Stimulated activated CD4-positive, alpha-beta T cell treated with anti-CD3 and anti-CD28 coated beads, Interleukin-12 subunit alpha, Interleukin-12 subunit beta, amount 100 ng/mL, for 4 hours (primary cell): ENCODE measurements around the gene COL6A2.
"Not testable (repeated sequence)": the region's sequence is repeated elsewhere in the genome, so short reads cannot be mapped to it uniquely, and the experiment has no call there.

Source experiments
- DNase-seq: peaks from one replicate; pipeline ENCODE4 v3.0.0-alpha.2; 2020

COL6A2 gene

DNA sequence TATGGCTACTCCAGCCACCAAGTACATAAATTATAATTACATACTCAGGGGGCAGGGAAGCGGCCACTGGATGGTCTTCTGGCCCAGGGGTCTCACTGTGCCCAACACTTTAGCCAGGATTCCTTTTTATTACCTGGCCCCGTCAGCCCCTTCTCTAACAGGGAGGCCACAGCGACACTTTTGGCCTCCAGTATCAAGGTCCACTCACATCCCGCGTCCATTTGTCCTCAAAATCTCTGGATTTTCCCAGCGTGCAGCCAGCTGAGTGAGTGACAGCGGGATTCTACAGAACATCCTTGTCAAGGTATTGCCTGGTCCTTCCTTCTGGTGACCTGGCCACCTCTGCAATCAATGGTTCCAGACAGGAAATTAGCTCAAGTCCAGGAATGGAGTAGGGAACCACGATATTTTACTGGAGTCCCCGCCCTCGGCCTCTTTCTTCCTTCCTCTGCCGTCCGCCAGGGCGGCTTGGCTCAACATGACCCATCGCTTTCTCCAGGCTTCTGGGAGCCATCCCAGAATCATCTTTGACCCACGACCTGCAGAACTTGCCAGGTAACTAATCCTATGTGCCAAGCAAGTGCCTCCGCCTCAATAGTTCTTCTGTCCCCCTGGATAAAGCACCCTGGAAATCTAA is 2.7 kb upstream of the COL6A2 start:
- no peak for DNase-seq

DNA sequence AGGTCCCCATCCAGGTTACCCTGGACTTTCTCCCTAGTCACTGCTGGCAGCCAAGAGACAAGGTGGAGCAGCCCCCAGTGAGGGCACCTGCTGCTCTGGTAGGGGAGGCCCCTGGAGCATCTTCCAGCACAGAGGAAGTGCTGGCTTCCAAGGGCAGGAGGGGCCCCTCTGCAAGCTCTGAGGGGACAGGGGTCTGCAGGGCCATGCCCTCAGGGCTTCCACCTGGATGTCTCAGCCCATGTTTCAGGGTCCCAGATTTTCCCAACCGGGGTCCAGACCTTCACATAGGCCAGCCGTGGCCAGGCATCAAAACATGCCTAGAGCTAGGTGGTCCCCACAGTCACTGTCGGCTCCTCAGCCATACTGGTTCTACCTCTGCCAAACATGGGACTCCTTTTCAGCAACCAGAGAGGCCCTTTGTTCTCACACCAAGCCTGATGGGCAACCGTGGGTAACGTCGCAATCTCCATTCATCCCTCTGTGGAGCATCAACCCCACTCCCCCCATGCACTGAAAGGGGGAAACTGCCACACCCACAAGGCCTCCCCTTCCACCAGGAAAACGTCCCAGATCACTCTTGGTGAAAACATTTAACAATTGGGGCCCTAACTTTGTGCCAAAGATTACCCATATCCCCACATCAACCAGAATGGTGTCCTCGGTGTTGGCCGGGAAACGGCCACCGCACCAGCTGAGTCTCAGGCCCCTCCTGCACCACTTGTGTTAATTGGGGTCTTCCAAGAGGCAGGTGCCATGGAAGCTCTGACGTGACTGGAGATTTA is 1.9 kb upstream of the COL6A2 start:
- no peak for DNase-seq

DNA sequence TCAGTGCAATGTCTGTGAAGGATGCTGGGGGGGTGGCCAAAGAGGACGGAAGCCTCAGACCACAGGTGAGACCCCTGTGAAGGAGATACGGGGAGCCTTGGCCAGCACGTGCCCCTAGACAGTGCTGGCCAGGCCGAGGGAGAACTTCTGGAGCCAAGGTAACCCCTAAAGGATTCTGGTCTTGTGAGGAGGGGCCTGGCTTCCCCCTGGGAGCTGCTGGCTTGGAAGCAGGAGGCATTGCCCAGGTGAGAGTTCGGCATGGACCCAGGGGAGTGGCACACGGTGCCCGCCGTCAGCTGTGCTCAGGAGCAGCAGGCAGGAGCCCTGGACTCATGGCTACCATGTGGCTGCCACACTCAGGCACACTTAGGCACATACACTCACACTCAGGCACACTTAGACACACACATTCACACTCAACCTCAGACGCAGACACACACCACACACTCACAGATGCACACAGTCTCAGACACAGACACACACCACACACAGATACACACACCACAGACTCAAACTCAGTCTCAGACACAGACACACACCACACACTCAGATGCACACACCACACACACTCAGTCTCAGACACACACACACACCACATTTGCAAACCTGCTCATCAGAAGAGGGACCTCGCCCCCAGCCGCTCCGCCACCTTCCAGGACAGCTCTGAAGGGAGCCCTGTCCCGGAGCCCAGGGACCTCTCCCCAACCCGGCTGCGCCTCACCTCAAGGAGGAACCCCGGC is 1.1 kb upstream of the COL6A2 start:
- DNase-seq, result no peak

DNA sequence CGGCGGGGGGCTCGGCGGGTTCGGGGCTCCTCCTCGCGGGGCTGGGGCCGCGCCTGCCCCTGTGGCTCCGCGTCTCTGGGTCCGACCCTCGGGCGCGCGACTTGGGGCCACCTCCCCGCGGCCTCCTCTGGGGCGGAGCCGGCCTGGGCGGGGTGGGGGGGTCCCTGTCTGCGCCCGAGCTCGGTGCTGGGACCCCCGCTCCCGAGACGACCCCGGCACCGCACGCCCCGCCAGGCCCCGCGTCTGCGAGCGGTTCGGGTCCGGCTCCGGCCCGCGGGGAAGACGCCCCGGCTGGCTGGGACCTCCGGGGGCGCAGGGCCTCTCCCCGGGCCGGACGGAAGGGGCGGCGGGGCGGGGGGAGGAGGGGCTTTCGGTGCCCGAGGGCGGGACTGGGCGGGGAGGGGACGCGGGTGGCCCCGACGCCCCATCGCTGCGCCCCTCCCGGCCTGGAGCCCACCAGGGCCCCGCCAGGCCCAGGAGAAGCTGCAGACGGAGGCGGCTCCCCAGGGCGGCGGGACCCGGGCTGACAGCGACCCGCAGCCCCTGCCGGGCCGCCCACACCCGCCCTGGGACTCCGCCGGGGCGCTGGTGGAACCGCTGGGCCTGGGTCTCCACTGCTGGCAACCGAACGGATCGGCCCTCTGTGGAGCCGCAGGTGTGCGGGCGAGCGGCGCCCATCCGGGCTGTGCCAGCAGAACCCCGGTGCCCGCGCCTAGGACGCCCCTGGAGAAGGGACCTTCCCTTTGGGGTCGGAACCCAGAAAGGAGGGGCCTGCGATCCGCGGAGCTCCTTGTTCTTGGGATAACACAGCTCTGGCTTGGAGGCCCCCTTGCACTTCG is 610 bp downstream of the COL6A2 start:
- no peak for DNase-seq

DNA sequence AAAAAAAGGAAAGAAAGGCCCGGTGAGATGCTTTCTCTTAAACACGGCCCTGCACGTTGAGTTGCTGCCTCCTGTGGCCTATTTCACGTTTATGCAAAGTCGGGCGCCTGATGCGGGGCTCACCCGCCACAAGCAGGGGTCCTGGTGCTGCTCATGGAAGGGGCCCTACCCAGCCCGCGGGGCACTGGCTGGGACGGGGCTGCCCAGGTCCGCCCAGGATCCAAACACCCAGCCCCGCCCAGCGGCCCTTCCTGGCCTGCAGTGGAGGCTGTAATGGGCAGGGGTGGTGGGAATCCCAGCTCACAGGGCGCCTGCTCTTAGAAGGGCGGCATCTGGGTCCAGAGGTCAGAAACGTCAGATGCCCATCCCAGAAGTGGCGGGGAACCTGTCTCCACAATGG is 1.6 kb downstream of the COL6A2 start:
- DNase-seq, result no peak

DNA sequence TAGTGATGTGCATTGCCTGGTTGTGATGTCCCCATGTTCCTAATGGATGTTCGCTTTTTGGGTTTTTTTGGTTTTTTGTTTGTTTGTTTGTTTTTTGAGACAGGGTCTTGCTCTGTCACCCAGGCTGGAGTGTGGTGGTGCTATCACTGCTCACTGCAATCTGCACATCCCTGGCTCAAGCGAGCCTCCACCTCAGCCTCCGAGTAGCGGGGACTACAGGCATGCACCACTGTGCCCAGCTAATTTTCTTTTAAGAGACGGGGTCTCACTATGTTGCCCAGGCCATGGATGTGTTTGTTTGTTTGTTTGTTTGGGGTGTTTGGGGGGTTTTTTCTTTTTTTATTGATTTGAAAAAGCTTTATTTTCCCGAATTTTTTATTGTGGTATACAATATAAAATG is 2.1 kb downstream of the COL6A2 start:
- DNase-seq, result no peak

DNA sequence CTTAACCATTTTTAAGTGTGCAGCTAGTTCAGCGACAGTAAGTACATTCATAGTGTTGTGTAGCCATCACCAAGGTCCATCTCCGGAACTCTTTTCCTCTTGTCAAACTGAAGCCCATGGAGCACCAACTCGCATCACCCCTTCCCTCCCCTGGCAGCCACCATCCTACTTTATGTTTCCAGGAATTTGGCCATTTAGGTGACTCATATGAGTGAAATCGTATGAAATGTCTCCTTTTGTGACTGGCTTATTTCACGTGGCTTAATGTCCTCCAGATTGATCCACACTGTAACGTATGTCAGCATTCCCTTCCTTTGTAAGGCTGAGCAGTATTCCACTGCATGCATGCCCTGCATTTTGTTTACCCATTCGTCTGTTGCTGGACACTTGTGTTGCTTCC is 2.5 kb downstream of the COL6A2 start:
- DNase-seq, result no peak

DNA sequence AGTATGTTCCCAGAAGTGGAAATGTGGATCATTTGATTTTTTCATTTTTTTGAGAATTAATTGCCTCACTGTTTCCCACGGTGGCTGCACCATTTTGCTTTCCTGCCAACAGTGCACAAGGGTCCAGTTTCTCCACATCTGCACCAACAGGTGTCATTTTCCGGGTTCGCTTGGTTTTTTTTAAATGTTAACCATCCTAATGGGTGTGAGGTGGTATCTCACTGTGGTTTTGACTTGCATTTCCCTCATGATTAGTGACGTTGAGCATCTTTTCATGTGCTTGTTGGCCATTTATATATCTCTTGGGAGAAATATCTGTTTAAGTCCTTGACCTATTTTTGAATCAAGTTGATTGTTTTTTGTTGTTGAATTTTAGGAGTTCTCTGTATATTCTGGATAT is 3.0 kb downstream of the COL6A2 start:
- no peak for DNase-seq

DNA sequence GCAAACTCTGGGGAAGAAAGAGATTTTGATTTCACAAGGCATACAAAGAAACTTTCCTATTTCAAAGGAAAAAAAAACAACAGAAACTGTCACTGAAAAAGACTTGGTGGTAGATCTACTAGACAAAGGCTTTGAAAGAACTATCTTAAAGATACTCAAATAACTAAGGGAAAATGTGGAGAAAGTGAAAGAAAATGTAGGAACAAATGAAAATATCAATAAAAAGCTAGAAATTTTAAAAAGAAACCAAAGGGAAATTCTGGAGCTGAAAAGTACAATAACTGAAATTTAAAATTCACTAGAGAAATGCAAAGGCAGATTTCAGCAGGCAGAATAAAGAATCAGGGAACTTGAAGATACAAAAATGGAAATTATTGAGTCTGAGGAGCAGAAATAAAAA is 6.2 kb downstream of the COL6A2 start:
- no peak for DNase-seq

DNA sequence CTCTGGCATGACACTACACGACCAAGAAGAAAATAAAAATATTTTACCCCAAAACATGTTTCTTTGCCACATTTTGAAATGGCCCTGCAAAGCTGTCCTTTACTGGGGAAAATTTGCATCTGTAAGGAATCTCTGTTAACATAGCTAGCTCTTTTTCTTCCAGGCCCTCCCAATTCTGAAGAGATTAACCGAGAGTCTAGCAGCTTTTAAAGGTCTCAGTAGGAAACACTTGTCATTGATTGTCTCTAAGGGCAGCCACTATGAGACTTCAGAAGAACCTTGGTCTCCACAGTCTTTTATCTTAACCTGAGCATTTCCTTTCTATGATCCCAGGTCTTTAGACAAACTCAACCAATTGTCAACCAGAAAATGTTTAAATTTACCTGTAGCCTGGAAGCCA is 9.5 kb downstream of the COL6A2 start:
- DNase-seq, result not testable (repeated sequence)

DNA sequence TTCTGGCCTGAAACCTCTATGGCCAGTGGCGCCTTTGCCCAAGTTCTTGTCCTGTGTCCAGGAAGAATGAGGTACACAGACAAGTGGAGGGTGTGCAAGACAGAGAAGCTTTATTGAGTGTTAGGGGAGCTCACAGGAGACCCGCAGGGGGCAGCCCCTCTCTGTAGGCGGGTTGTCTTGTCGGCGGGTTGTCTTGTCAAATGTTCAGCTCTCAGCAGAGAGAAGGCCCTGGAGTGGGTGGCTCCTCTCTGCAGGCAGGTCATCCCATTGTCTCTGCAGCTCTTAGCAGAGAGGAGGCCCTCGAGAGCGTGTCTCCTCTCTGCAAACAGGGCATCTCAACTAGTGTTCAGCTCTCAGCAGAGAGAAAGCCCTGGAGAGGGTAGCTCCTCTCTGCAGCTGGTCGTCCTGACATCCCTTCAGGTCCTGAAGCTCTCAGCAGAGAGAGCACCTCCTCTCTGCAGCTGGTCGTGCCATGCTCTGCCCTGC is 11.0 kb downstream of the COL6A2 start:
- no peak for DNase-seq

DNA sequence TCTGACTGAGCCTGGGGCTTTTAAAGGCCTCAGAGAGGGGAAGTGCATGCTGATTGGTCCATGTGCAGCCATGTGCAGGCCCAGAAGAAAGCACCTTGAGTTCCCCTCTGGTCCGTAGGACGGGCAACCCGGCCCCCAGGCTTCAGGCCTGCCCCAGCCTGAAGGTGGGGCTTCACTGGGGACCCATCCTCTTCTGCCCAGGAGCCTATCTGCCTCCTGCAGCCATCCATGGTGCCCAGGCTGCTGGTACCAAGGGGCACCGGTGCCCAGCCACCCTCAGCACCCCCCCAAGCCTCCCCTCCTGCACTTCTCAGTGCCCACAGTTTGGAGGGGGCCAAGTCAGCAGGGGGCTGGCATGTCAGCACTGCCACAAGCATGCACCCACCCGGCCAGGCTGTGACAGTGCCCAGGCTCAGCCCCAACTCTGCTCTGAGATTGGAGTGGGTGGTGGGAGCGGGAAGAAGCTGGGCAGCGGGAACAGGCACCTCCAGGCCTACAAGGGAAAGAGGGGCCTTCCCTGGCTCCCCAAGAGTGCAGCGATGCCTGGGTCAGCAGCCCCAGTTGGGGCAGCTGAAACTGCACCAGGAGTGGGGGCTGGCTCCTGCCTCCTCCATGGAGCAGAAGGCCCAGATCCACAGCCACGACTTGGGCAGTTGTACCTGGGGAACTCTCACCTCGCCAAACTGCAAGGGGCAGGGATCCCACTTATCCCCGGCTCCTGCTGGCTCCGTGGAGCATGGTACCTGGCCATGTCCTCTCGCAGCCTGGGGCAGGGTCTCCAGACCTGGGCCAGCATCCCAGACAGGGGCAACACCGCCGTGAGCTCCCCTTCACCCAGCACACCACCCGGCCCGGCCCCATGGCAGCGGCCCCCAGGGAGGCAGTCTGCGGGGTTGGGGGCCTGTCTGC is 11.7 kb downstream of the COL6A2 start:
- no peak for DNase-seq

DNA sequence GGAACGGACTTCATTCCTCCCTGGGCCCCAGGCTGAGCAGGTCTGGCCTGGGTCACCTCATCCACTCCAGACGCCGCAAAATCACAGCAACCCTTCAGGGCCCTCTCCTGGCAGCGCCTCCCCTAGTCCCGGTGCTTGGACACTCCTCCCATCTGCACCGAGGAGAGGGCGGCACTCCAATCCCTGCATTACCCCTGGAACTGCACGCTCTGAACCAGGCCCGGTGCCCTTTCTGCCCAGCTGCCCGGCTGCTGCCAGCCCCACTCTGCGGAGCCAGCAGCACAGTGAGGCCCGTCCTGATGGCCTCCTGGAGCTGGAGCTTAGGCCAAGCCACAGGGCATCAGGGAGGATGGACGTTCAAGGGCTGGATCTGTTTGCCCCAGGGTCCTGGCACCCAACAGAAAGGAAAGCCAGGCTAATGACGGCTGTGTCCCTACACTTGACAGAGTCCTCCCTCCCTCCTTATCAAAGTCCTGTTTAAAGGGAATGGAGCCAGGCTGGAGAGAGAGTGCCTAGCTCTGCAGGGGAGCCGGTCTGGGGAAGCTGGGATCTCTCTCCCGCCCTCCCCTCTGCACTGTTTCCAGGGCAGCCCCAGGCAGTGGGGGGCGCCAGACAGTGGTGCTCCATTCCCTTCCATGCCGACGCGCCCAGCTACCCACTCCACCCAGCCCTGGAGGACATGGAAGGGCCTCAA is 12.7 kb downstream of the COL6A2 start:
- no peak for DNase-seq

DNA sequence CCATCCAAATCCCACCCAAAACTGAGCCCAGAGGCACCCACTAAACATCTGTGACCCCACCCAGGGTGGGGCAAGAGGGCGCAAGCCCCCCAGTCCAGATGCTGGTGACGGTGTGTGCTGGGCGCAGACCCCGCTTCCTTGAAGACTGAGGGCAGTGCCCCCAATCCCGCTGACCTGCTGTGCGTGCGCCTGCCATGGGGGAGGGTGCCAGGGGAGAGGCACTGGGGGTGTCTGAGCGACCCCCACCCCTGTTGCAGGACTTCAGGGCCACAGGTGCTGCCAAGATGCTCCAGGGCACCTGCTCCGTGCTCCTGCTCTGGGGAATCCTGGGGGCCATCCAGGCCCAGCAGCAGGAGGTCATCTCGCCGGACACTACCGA is 13.3 kb downstream of the COL6A2 start:
- no peak for DNase-seq

DNA sequence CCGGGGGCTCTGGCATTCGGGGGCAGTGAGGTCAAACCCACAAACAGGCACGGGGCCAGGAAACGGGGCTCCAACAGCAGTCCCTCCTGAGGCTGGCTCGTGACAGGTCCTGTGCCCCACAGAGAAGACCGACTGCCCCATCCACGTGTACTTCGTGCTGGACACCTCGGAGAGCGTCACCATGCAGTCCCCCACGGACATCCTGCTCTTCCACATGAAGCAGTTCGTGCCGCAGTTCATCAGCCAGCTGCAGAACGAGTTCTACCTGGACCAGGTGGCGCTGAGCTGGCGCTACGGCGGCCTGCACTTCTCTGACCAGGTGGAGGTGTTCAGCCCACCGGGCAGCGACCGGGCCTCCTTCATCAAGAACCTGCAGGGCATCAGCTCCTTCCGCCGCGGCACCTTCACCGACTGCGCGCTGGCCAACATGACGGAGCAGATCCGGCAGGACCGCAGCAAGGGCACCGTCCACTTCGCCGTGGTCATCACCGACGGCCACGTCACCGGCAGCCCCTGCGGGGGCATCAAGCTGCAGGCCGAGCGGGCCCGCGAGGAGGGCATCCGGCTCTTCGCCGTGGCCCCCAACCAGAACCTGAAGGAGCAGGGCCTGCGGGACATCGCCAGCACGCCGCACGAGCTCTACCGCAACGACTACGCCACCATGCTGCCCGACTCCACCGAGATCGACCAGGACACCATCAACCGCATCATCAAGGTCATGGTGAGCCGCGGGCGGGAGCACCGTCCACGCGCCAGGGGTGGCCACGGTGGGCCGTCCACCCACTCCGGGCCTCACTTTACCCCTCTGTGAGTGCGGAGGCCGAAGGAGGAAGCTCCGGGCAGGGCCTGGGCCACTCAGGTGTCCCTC is 14.2 kb downstream of the COL6A2 start:
- no peak for DNase-seq

DNA sequence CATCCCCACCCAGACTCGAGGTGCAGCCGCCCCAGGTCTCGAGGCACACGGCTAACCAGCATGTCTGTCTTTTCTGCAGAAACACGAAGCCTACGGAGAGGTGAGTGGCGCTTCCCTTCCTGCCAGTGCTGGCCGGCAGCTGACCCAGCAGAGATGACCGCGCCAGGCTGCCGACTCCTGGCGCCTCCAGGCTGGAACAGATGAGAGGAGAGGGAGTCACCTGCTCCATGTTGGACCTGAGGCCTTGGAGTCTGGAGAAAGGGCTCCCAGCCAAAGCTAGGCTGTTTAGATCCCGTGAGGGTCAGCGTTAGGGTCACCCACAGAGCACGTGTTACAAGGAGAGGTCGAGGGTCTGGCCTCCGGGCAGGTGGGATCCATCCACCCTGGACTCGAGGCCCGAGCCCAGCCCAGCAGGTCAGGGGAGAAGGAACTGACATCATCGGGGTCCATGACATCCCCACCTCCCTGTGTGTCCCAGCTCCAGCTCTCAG is 14.9 kb downstream of the COL6A2 start:
- no peak for DNase-seq

DNA sequence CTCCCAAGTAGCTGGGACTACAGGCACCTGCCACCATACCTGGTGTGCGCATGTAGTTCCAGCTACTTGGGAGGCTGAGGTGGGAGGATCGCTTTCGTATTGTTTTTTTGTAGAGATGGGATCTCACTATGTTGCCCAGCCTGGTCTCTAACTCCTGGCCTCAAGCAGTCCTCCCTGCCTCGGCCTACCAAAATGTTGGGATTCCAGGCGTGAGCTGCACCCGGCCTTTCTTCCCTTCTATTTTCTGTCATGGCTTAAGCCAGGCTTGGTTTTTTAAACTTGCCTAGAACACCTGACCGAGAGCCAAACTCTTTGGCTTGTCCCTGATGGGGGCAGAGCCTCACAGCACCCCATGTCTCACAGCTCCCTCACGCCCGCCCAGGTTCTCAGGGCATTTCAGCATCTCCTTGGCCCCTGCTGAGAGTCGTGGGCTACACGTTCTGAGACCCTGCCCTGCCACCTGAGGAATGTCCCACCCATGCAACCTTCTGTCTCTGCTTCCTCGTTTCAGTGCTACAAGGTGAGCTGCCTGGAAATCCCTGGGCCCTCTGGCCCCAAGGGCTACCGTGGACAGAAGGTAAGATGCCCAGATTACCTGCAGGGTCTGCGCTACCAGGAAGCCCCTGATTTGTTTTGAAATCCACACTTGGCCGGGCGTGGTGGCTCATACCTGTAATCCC is 15.7 kb downstream of the COL6A2 start:
- no peak for DNase-seq

DNA sequence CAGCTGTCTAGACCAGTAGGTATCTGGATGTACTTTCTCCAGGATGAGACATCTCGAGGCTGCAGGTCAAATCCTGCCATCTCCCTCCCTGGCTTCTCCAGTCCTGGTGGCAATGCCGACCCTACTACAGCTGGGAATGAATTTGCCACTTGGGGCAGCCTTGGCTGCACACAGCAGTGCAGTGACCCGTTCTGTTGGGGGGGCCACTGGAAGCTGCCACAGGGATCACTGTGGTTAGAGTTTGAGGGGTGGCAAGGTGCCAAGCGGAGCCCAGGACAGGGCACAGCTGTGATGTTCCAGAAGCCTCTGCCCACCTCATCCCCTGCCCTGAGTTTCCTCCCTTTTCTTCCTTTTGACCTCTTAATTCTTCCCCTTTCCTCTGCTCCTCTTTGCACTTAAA is 17.1 kb downstream of the COL6A2 start:
- DNase-seq, result no peak

DNA sequence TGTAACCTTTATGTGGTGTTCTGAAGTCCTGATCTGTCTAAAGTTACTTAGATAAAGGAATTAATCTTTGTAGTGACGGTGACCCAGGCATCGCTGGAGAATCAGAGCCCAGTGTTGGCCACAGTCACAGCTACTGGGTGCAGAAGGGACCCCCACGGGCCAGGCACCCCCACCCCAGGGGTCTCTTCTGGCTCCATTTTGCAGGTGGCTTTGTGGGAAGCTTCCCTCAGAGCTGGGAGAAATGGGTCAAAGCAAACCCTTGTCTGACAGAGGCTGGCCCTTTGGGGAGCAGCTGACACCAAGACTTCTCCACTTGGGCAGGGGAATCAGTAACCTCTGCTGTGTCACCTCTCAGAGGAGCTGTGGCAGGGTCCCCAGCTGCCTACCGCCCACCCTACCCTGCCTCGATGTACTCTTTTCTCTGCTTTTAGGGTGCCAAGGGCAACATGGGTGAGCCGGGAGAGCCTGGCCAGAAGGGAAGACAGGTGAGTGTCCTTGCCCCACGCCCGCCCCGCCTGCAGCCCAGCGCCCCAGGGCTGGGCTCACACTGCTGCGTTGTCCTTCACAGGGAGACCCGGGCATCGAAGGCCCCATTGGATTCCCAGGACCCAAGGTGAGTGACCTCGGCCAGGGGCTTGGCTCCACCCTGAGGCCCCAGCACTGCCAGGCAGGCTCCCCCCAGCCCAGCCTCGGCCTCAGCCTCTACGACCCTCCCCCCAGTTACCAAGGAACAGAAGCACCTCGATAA is 17.7 kb downstream of the COL6A2 start:
- DNase-seq, result no peak
